HEK293T (cell line): ENCODE measurements around the gene PAQR5.
"Not testable (repeated sequence)": the region's sequence is repeated elsewhere in the genome, so short reads cannot be mapped to it uniquely, and the experiment has no call there.

ENCODE experiments used
- CTCF ChIA-PET: fragments of 350-600 bp; formaldehyde crosslinking; extraction: SDS; loops from one replicate; lab custom pipeline; 2021; ENCODE audit warnings: antibody characterized with exemption, inconsistent platforms; lab: Yijun Ruan, JAX
- POLR2A ChIA-PET: fragments of 350-600 bp; formaldehyde crosslinking; extraction: SDS; loops from one replicate; lab custom pipeline; 2020; ENCODE audit warnings: antibody characterized with exemption, inconsistent platforms; lab: Yijun Ruan, JAX
- DNase-seq: peaks from one replicate; pipeline ENCODE4 v3.0.0; 2012; ENCODE audit warnings: mixed read lengths; ENCODE audit errors: extremely low spot score
- ARNT ChIP-seq: fragments of 450-650 bp; IDR thresholded peaks from 2 replicates; pipeline ENCODE4 v1.6.1; 2017; ENCODE audit warnings: mild to moderate bottlenecking
- BHLHE40 ChIP-seq: fragments of 450-650 bp; IDR thresholded peaks from 2 replicates; pipeline ENCODE4 v1.6.1; 2016; ENCODE audit warnings: mild to moderate bottlenecking, moderate library complexity, borderline replicate concordance
- CTBP1 ChIP-seq: fragments of 450-650 bp; IDR thresholded peaks from 2 replicates; pipeline ENCODE4 v1.6.1; 2016; ENCODE audit warnings: borderline replicate concordance
- ELF4 ChIP-seq: fragments of 450-650 bp; IDR thresholded peaks from 2 replicates; pipeline ENCODE4 v1.6.1; 2017; ENCODE audit warnings: antibody characterized with exemption
- FOXA1 ChIP-seq: fragments of 450-650 bp; IDR thresholded peaks from 2 replicates; pipeline ENCODE4 v1.6.1; 2016; ENCODE audit warnings: mild to moderate bottlenecking
- FOXK2 ChIP-seq: fragments of 450-650 bp; IDR thresholded peaks from 2 replicates; pipeline ENCODE4 v1.6.1; 2016; ENCODE audit warnings: mild to moderate bottlenecking
- FOXM1 ChIP-seq: fragments of 450-650 bp; IDR thresholded peaks from 2 replicates; pipeline ENCODE4 v1.6.1; 2017; ENCODE audit warnings: mild to moderate bottlenecking, borderline replicate concordance
- HDGF ChIP-seq: fragments of 450-650 bp; IDR thresholded peaks from 2 replicates; pipeline ENCODE4 v1.6.1; 2017; ENCODE audit warnings: antibody characterized with exemption, borderline replicate concordance
- L3MBTL2 ChIP-seq: fragments of 450-650 bp; conservative IDR thresholded peaks from 2 replicates; pipeline ENCODE4 v1.6.1; 2016; ENCODE audit warnings: mild to moderate bottlenecking
- LEF1 ChIP-seq: fragments of 450-650 bp; IDR thresholded peaks from 2 replicates; pipeline ENCODE4 v1.6.1; 2017; ENCODE audit warnings: mild to moderate bottlenecking, borderline replicate concordance
- NFRKB ChIP-seq: fragments of 450-650 bp; IDR thresholded peaks from 2 replicates; pipeline ENCODE4 v1.6.1; 2016; ENCODE audit warnings: mild to moderate bottlenecking, moderate library complexity
- PKNOX1 ChIP-seq: fragments of 450-650 bp; IDR thresholded peaks from 2 replicates; pipeline ENCODE4 v1.6.1; 2016
- SP1 ChIP-seq: fragments of 450-650 bp; IDR thresholded peaks from 2 replicates; pipeline ENCODE4 v1.6.1; 2017
- SUZ12 ChIP-seq: fragments of 450-650 bp; IDR thresholded peaks from 2 replicates; pipeline ENCODE4 v1.6.1; 2016; ENCODE audit warnings: mild to moderate bottlenecking
- TARDBP ChIP-seq: fragments of 450-650 bp; IDR thresholded peaks from 2 replicates; pipeline ENCODE4 v1.6.1; 2016
- ZNF384 ChIP-seq: fragments of 450-650 bp; IDR thresholded peaks from 2 replicates; pipeline ENCODE4 v1.6.1; 2016

The PAQR5 gene

GRCh38 chr15:69380100-69380725 is 81.5 kb downstream of the PAQR5 start:
- ChIA-PET POLR2A (no interaction called here), CTCF (interaction anchor here (0.6 kb wide), 1 partner anchor 1101 kb away, joined by 4 read pairs; no protein-coding TSS in a partner anchor)

GRCh38 chr15:69380726-69381105 is 82.0 kb downstream of the PAQR5 start:
- POLR2A ChIA-PET = no interaction called here
- TF ChIP-seq FOXM1 = no peak
- TF ChIP-seq PKNOX1 = no peak
- no peak for TF ChIP-seq FOXK2
- TF ChIP-seq TARDBP = no peak
- TF ChIP-seq L3MBTL2 = no peak
- TF ChIP-seq SP1 = no peak
- no peak for DNase-seq
- CTCF ChIA-PET = interaction anchor here (0.6 kb wide), 1 partner anchor 1101 kb away, joined by 4 read pairs; no protein-coding TSS in a partner anchor

More at GRCh38 chr15:69380100-69380725, 81.5 kb downstream of the PAQR5 start:
- DNase-seq = peak; percentile 29
- TF ChIP-seq TARDBP = no peak
- no peak for TF ChIP-seq SUZ12
- TF ChIP-seq L3MBTL2 = no peak
- no peak for TF ChIP-seq ELF4
- no peak for TF ChIP-seq SP1
- TF ChIP-seq ZNF384 = no peak

- CTCF ChIA-PET, DNase-seq: not testable (repeated sequence)
- POLR2A ChIA-PET = interaction anchor here (0.9 kb wide), 1 partner anchor 80 kb away, joined by 3 read pairs; no protein-coding TSS in a partner anchor
Observed at GRCh38 chr15:69382176-69382575, 83.5 kb downstream of the PAQR5 start.

GRCh38 chr15:69384066-69384465 is 85.4 kb downstream of the PAQR5 start:
- DNase-seq, CTCF ChIA-PET, POLR2A ChIA-PET: not testable (repeated sequence)

GRCh38 chr15:69384626-69385598 is 86.2 kb downstream of the PAQR5 start:
- TF ChIP-seq ARNT (no peak), SP1 (no peak), HDGF (no peak), NFRKB (no peak), SUZ12 (no peak), TARDBP (no peak), L3MBTL2 (no peak), FOXK2 (no peak), BHLHE40 (no peak), ZNF384 (no peak), PKNOX1 (no peak), FOXA1 (no peak), FOXM1 (no peak), ELF4 (no peak), CTBP1 (no peak), LEF1 (no peak)
- ChIA-PET POLR2A (no interaction called here), CTCF (interaction anchor here (0.7 to 1.2 kb wide), 2 partner anchors 9 to 78 kb away, joined by 3 read pairs; no protein-coding TSS in a partner anchor)
- DNase-seq = no peak

GRCh38 chr15:69385831-69386230 is 87.1 kb downstream of the PAQR5 start:
- POLR2A ChIA-PET = no interaction called here

GRCh38 chr15:69386284-69386683 is 87.6 kb downstream of the PAQR5 start:
- DNase-seq = no peak
- TF ChIP-seq ELF4 (no peak), HDGF (no peak), FOXM1 (no peak), TARDBP (no peak), SP1 (no peak), LEF1 (no peak), ARNT (no peak), ZNF384 (no peak), L3MBTL2 (no peak), NFRKB (no peak), FOXK2 (no peak)
- ChIA-PET CTCF (no interaction called here), POLR2A (no interaction called here)

More at GRCh38 chr15:69385831-69386230, 87.1 kb downstream of the PAQR5 start:
- TF ChIP-seq HDGF (no peak), SUZ12 (no peak), LEF1 (no peak), SP1 (no peak), TARDBP (no peak), ZNF384 (no peak)
- DNase-seq = no peak
- CTCF ChIA-PET = no interaction called here
